Fibroblast of the aortic adventitia (primary cell): ENCODE data around the gene PREX1. TPM values are rescaled to one million over a fixed set of nuclear protein-coding genes. Genes with fewer than 3 reads are reported as not detected.

Source experiments
- DNase-seq: peaks from one replicate; pipeline ENCODE4 v3.0.0-alpha.2; 2010; ENCODE audit warnings: low read depth
- H3K4me3 ChIP-seq: 2 replicates; pipeline ENCODE4 v1.5.1; 2011; ENCODE audit warnings: low read depth, mild to moderate bottlenecking, control low read depth, low read length, moderate library complexity
- total RNA-seq: library from RNA; depleted of rRNA; stranded (reverse); fragments of >200 nt; gene quantifications from 2 replicates; pipeline ENCODE4 v1.2.3, GENCODE V29; 2012; ENCODE audit warnings: low replicate concordance
- TF ChIP-seq, protein P1 (sequence below): IDR thresholded peaks from 2 replicates; pipeline ENCODE4 v1.5.1; 2011; ENCODE audit warnings: mild to moderate bottlenecking, low read length, control low read depth, inconsistent platforms; ENCODE audit not compliant: insufficient read depth

PREX1 gene
- total RNA-seq, 1 donor = 13.0 TPM

DNA sequence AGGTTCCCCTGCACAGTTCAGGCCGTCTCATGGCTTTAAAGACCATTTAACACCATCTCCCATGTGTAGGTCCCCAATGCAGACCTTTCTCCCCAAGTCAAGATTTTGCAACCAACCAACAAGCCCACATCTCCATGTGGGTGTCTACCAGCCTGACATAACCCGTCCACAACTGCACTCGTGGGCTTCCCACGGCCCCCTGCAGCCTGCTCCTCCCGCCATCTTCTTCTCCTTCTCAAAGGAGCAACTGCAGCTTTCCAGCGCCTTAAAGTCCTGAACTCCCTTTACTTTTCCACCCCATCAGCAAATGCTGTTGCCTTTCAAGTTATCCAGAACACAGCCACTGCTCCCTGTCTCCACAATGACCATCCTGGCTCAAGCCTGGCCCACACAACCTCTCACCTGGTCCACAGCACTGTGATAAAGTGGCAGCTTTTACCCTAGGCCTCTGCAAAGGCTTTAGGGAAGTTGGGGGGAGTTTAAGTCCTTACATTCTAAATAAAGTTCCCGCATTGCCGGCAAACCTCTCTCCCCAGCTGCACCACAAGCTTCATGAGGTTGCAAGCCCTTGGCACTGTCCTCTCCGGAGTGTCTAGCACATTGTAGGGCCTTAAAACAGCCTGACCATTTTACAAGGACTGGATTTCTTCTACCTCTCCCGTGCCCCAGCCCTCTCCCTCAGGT, 140.5 kb downstream of the PREX1 start:
- TF ChIP-seq, protein P1, sequence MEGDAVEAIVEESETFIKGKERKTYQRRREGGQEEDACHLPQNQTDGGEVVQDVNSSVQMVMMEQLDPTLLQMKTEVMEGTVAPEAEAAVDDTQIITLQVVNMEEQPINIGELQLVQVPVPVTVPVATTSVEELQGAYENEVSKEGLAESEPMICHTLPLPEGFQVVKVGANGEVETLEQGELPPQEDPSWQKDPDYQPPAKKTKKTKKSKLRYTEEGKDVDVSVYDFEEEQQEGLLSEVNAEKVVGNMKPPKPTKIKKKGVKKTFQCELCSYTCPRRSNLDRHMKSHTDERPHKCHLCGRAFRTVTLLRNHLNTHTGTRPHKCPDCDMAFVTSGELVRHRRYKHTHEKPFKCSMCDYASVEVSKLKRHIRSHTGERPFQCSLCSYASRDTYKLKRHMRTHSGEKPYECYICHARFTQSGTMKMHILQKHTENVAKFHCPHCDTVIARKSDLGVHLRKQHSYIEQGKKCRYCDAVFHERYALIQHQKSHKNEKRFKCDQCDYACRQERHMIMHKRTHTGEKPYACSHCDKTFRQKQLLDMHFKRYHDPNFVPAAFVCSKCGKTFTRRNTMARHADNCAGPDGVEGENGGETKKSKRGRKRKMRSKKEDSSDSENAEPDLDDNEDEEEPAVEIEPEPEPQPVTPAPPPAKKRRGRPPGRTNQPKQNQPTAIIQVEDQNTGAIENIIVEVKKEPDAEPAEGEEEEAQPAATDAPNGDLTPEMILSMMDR = no peak
- no peak overlapping the region for H3K4me3 ChIP-seq
- DNase-seq = no peak

DNA sequence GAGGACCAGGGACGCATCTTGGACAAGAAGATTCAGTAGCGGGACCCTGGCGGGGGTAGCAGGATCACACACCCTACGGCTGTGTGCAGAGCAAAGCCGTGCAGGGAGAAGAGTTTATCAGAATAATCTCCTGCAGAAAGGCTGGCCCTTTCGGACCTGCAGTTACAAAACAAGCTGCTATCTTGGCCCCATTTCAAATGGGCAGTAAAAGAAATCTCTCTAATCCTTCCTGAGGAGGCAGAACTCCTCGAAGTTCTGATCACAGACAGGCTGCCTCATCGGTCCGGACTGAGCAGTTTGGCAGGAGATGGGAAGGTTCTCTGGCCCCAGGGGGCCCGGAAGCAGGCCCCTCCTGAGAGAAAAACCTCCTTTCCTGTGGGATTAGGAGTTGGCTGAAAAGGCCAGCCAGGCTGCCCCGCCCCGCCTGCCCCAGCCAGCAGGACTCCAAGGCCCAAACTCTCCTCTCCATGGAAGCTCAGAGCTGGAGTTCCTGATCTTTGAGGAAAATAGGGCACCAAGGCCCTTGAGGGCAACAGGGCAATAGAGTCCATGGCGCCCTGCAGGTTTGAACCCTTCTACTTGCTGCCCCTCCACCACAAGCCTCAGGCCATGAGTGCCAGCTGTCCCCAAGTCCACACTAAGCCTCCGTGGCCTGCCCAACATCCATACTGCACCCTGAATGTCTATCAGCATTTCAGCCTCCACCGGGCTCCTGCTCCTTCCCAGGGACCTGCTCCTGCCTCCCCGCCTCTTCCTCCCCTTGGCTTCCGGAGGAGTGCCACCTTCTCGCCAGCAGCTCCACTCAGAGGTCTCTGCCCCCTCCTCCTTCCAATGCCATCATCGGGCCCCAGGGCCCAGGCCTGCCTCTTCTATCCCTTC, 141.3 kb downstream of the PREX1 start:
- no peak overlapping the region for H3K4me3 ChIP-seq
- peak; percentile 90 for DNase-seq
- TF ChIP-seq, protein P1 = no peak

GRCh38 chr20:48685300-48685699, 142.5 kb downstream of the PREX1 start:
- no peak for DNase-seq
- TF ChIP-seq, protein P1 = no peak
- no peak overlapping the region for H3K4me3 ChIP-seq

GRCh38 chr20:48684501-48685041, 143.2 kb downstream of the PREX1 start:
- TF ChIP-seq, protein P1 = no peak
- no peak for DNase-seq
- H3K4me3 ChIP-seq = no peak overlapping the region

- TF ChIP-seq, protein P1 = no peak
- H3K4me3 ChIP-seq = no peak overlapping the region
- DNase-seq = no peak
Observed at GRCh38 chr20:48683467-48684175, 144.2 kb downstream of the PREX1 start.

GRCh38 chr20:48682529-48683363, 145.1 kb downstream of the PREX1 start:
- peak overlapping the region; percentile 10 for H3K4me3 ChIP-seq

More at GRCh38 chr20:48682529-48683363, 145.1 kb downstream of the PREX1 start:
- DNase-seq = peak; percentile 98
- TF ChIP-seq, protein P1 = no peak
